Astrocyte (in vitro differentiated cells and primary cell): ENCODE data around the gene CTNND2. TPM values are rescaled to one million over a fixed set of nuclear protein-coding genes. Genes with fewer than 3 reads are reported as not detected.

ENCODE experiments used
- DNase-seq: peaks from one replicate; pipeline ENCODE4 v3.0.0-alpha.2; 2010; ENCODE audit warnings: low read depth
- FAIRE-seq: peaks from 2 replicates; lab custom pipeline; 2011; peaks lifted over from hg19 to GRCh38; lab: Jason Lieb, UNC
- H2AFZ ChIP-seq: 2 replicates; pipeline ENCODE4 v1.6.0; 2012; ENCODE audit warnings: low read depth, low read length, inconsistent platforms
- H3K27ac ChIP-seq: 2 replicates; pipeline ENCODE4 v1.5.1; 2011; ENCODE audit warnings: low read depth, low read length, inconsistent platforms
- H3K27me3 ChIP-seq: 2 replicates; pipeline ENCODE4 v1.6.0; 2011; ENCODE audit warnings: low read length, inconsistent platforms; ENCODE audit not compliant: insufficient read depth
- H3K36me3 ChIP-seq: 2 replicates; pipeline ENCODE4 v1.5.1; 2011; ENCODE audit warnings: low read length, inconsistent platforms; ENCODE audit not compliant: insufficient read depth
- H3K4me1 ChIP-seq: 2 replicates; pipeline ENCODE4 v1.5.1; 2011; ENCODE audit warnings: low read length, inconsistent platforms; ENCODE audit not compliant: insufficient read depth
- H3K4me2 ChIP-seq: 2 replicates; pipeline ENCODE4 v1.6.0; 2012; ENCODE audit warnings: low read length, inconsistent platforms
- H3K4me3 ChIP-seq: 2 replicates; pipeline ENCODE4 v1.5.1; 2011; ENCODE audit warnings: low read depth, mild to moderate bottlenecking, low read length, inconsistent platforms; ENCODE audit not compliant: insufficient read depth
- H3K79me2 ChIP-seq: 2 replicates; pipeline ENCODE4 v1.6.0; 2012; ENCODE audit warnings: mild to moderate bottlenecking, low read length, inconsistent platforms; ENCODE audit not compliant: insufficient read depth
- H3K9ac ChIP-seq: 2 replicates; pipeline ENCODE4 v1.6.0; 2012; ENCODE audit warnings: mild to moderate bottlenecking, low read length, inconsistent platforms
- H3K9me3 ChIP-seq: 2 replicates; pipeline ENCODE4 v1.5.1; 2012; ENCODE audit warnings: low read depth, mild to moderate bottlenecking, low read length, inconsistent platforms; ENCODE audit not compliant: insufficient read depth
- H4K20me1 ChIP-seq: 2 replicates; pipeline ENCODE4 v1.6.0; 2012; ENCODE audit warnings: low read length, inconsistent platforms; ENCODE audit not compliant: insufficient read depth
- H3K27ac Mint-ChIP-seq: one replicate; pipeline ENCODE4 v1.8.0; 2021; ENCODE audit warnings: mild to moderate bottlenecking, mixed read lengths; ENCODE audit not compliant: unreplicated experiment
- H3K27me3 Mint-ChIP-seq: one replicate; pipeline ENCODE4 v1.8.0; 2021; ENCODE audit warnings: low read depth, mixed read lengths; ENCODE audit not compliant: unreplicated experiment
- H3K36me3 Mint-ChIP-seq: one replicate; pipeline ENCODE4 v1.8.0; 2021; ENCODE audit warnings: low read depth, mixed read lengths; ENCODE audit not compliant: unreplicated experiment
- H3K4me1 Mint-ChIP-seq: one replicate; pipeline ENCODE4 v1.8.0; 2021; ENCODE audit warnings: low read depth, mixed read lengths; ENCODE audit not compliant: unreplicated experiment
- H3K4me3 Mint-ChIP-seq: one replicate; pipeline ENCODE4 v1.8.0; 2021; ENCODE audit warnings: mild to moderate bottlenecking, moderate library complexity, mixed read lengths; ENCODE audit not compliant: unreplicated experiment
- H3K9me3 Mint-ChIP-seq: one replicate; pipeline ENCODE4 v1.8.0; 2021; ENCODE audit warnings: mild to moderate bottlenecking, mixed read lengths; ENCODE audit not compliant: unreplicated experiment
- CTCF ChIP-seq: IDR thresholded peaks from 2 replicates; pipeline ENCODE4 v1.5.1; 2011; ENCODE audit warnings: low read depth, mild to moderate bottlenecking, inconsistent platforms, low read length, moderate library complexity; ENCODE audit not compliant: insufficient read depth
- EZH2 ChIP-seq: IDR thresholded peaks from 2 replicates; pipeline ENCODE4 v1.6.1; 2012; ENCODE audit warnings: mild to moderate bottlenecking, low read length, inconsistent platforms; ENCODE audit not compliant: insufficient read depth
- total RNA-seq: library from RNA; stranded (reverse); gene quantifications from 2 replicates; pipeline ENCODE4 v1.2.1, GENCODE V29; 2021

Gene CTNND2
- total RNA-seq, 1 donor from 2014 or later: 4.5 TPM

- H3K27ac ChIP-seq: no peak overlapping the region
- DNase-seq (no peak), FAIRE-seq (no peak)
- H3K27me3 ChIP-seq: no peaks in the 10 kb centered on the region
- no peak overlapping the region for H3K4me3 ChIP-seq
- Mint-ChIP-seq H3K36me3 (no peaks in the 10 kb centered on the region), H3K9me3 (peaks cover 16% of the 10 kb centered on the region), H3K4me1 (peaks cover 6% of the 10 kb centered on the region), H3K27ac (no peak overlapping the region), H3K27me3 (peaks cover 2% of the 10 kb centered on the region), H3K4me3 (no peak overlapping the region)
- TF ChIP-seq CTCF: no peak
- TF ChIP-seq EZH2: no peak
- no peak overlapping the region for H3K9ac ChIP-seq
- H4K20me1 ChIP-seq: no peaks in the 10 kb centered on the region
- no peaks in the 10 kb centered on the region for H3K9me3 ChIP-seq
- H3K79me2 ChIP-seq: no peaks in the 10 kb centered on the region
- no peak overlapping the region for H3K4me2 ChIP-seq
- no peaks in the 10 kb centered on the region for H3K4me1 ChIP-seq
- H2AFZ ChIP-seq: no peak overlapping the region
- H3K36me3 ChIP-seq: no peaks in the 10 kb centered on the region
Measured at GRCh38 chr5:11214864-11215644, 689.2 kb downstream of the CTNND2 start.

- Histone ChIP-seq H3K36me3 (no peaks in the 10 kb centered on the region), H3K9me3 (no peaks in the 10 kb centered on the region), H3K27ac (no peak overlapping the region), H2AFZ (no peak overlapping the region), H3K79me2 (no peaks in the 10 kb centered on the region), H3K4me1 (no peaks in the 10 kb centered on the region), H3K9ac (no peak overlapping the region), H3K4me3 (no peak overlapping the region), H4K20me1 (no peaks in the 10 kb centered on the region), H3K4me2 (no peak overlapping the region), H3K27me3 (no peaks in the 10 kb centered on the region)
- FAIRE-seq (no peak), DNase-seq (no peak)
- TF ChIP-seq EZH2 (no peak), CTCF (no peak)
- Mint-ChIP-seq H3K27me3 (no peaks in the 10 kb centered on the region), H3K9me3 (peaks cover 6% of the 10 kb centered on the region), H3K4me3 (no peak overlapping the region), H3K4me1 (peaks cover 6% of the 10 kb centered on the region), H3K27ac (no peak overlapping the region), H3K36me3 (no peaks in the 10 kb centered on the region)
Measured at GRCh38 chr5:11212706-11213105, 691.5 kb downstream of the CTNND2 start.

- H4K20me1 ChIP-seq: no peaks in the 10 kb centered on the region
- Mint-ChIP-seq H3K4me3 (no peak overlapping the region), H3K27ac (no peak overlapping the region), H3K36me3 (no peaks in the 10 kb centered on the region), H3K9me3 (no peaks in the 10 kb centered on the region), H3K27me3 (no peaks in the 10 kb centered on the region), H3K4me1 (no peaks in the 10 kb centered on the region)
- H3K27me3 ChIP-seq: no peaks in the 10 kb centered on the region
- no peak overlapping the region for H3K4me2 ChIP-seq
- H3K79me2 ChIP-seq: no peaks in the 10 kb centered on the region
- no peaks in the 10 kb centered on the region for H3K4me1 ChIP-seq
- H2AFZ ChIP-seq: no peak overlapping the region
- H3K9me3 ChIP-seq: no peaks in the 10 kb centered on the region
- no peak overlapping the region for H3K27ac ChIP-seq
- DNase-seq (no peak), FAIRE-seq (no peak)
- no peak overlapping the region for H3K4me3 ChIP-seq
- no peak overlapping the region for H3K9ac ChIP-seq
- TF ChIP-seq CTCF (no peak), EZH2 (no peak)
- no peaks in the 10 kb centered on the region for H3K36me3 ChIP-seq
Measured at GRCh38 chr5:11197726-11198125, 706.5 kb downstream of the CTNND2 start.
